ENCODE data around the gene TNNT3. TPM values are rescaled to one million over a fixed set of nuclear protein-coding genes. Genes with fewer than 3 reads are reported as not detected.

Gene TNNT3
- total RNA-seq, 2 experiments from 2014 or later: 13.7 to 16.7 TPM

GRCh38 chr11:1943977-1944376 is 24.5 kb downstream of the TNNT3 start:
- no peak for ATAC-seq (ENCODE audit: low read depth)
- H3K27me3 Mint-ChIP-seq: no peaks in the 10 kb centered on the region
- no peaks in the 10 kb centered on the region for H3K36me3 Mint-ChIP-seq
- POLR2A ChIA-PET: no interaction called here
- peak; percentile 27 for DNase-seq
- H3K4me1 Mint-ChIP-seq: peaks cover 3% of the 10 kb centered on the region
- H3K9me3 Mint-ChIP-seq: no peaks in the 10 kb centered on the region
- H3K27ac Mint-ChIP-seq: no peak overlapping the region
- peak overlapping the region; percentile 22 for H3K4me3 Mint-ChIP-seq

DNA sequence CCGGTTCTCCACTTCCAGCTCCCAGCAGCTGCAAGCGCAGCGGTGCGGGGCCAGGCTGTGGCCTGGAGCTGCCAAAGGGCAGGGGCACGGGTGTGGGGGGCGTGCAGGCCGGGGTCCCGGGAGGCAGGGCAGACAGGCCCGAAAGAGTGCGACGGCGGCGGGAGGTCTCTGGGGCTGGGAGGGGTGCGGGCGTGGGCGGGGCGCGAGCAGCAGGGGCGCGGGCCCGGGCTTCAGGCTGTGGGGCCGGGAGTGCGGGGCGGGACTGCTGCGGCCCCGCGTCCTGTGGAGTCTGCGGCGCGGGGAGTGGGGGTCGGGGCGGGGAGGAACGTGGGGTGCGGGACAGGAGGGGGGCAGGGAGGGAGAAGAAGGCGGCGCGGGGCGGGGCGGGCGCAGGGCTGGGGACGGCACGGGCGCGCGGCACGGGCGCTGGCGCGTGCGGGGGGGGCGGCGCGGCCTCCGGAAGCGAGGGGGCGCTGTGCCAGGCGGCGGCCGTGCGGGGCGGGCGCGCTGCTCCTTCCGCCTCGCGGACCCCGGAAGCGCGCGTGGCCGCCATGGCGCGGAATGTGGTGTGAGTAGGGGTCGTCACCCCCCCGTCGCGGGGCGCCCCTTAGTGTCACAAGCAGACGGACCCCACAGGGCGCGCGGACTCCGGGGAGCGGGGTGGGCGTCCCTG is 27.4 kb downstream of the TNNT3 start, which contains the start of gene MRPL23:
MRPL23 (plus strand) TSS at position 521 of the 673 bp plus-strand sequence; CDS start at position 552, 31 bp downstream.
- POLR2A ChIA-PET: interaction anchor here (0.9 to 2.4 kb wide), 4 partner anchors 9 to 94 kb away, joined by 3 to 10 read pairs (median 6); partner anchors contain the start of gene LSP1
- Mint-ChIP-seq H3K9me3 (no peaks in the 10 kb centered on the region), H3K27me3 (no peaks in the 10 kb centered on the region), H3K4me1 (no peaks in the 10 kb centered on the region), H3K27ac (no peak within 1 kb of the TSS), H3K36me3 (no peaks in the 10 kb centered on the region), H3K4me3 (no peak within 1 kb of the TSS)
- peak; percentile 54 for DNase-seq
- ATAC-seq (ENCODE audit: low read depth): peak; percentile 72

DNA sequence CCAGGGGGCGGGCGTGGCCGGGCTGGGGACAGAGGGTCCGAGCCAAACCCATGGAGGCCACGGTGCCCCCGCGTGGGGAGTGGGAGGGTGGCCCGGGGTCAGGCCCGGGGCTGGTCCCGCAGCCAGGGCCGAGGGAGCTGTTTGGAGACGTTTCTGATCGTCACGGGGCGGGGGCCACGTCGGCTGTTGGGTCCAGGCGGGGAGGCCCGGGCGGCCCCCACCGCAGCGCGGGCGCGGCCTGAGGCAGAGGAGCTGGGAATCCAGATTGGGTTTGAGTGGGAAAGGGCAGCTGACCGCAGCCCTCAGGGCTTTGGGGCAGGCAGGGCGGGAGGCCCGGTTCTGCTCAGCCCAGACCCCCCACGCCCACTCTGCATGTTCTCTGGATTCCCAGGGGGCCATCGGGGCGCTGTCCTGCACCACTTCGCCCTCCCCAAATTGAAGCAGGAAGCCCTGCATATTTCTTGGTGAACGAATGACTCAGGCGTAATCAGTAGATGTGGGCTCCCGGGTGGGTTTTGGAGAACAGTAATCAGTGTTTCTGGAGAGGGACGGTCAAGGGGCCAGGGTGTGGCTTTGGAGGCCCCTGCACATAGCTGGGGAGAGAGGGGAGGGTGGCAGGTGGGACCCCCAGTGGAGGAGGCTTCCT is 28.2 kb downstream of the TNNT3 start:
- H3K4me1 Mint-ChIP-seq: no peaks in the 10 kb centered on the region
- H3K27ac Mint-ChIP-seq: no peak overlapping the region
- POLR2A ChIA-PET: interaction anchor here (0.9 to 2.4 kb wide), 5 partner anchors 10 to 95 kb away, joined by 3 to 10 read pairs (median 5); partner anchors contain the start of gene LSP1
- no peak overlapping the region for H3K4me3 Mint-ChIP-seq
- DNase-seq (no peak), ATAC-seq (ENCODE audit: low read depth) (peak; percentile 34)
- no peaks in the 10 kb centered on the region for H3K36me3 Mint-ChIP-seq
- H3K9me3 Mint-ChIP-seq: no peaks in the 10 kb centered on the region
- H3K27me3 Mint-ChIP-seq: no peaks in the 10 kb centered on the region

GRCh38 chr11:1948389-1948788 is 28.9 kb downstream of the TNNT3 start:
- Mint-ChIP-seq H3K9me3 (no peaks in the 10 kb centered on the region), H3K27ac (no peak overlapping the region), H3K36me3 (no peaks in the 10 kb centered on the region), H3K4me3 (peak overlapping the region; percentile 47), H3K4me1 (no peaks in the 10 kb centered on the region), H3K27me3 (no peaks in the 10 kb centered on the region)
- POLR2A ChIA-PET: interaction anchor here (1.1 to 2.4 kb wide), 3 partner anchors 10 to 95 kb away, joined by 3 to 10 read pairs (median 6); partner anchors contain the start of gene LSP1
- ATAC-seq (ENCODE audit: low read depth): no peak
- DNase-seq: peak; percentile 21

DNA sequence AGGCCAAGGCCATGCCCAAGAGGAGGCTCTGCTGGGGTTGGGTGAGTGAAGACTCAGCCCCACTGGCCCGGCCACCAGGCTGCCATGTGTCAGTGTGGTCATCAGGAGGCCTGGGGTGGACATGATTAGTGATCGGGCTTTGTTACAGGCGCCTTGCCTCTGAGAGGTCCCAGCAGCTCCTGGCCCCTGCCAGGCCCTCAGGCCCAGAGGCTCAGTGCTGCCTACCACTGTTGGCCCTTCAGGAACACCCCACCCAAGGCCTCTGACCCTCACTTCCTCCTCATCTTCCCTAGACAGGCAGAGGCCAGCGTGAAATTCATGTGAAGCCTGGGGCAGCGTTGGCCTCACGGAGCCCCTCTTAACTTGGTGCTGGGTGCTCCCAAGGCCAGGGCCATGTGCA is 29.8 kb downstream of the TNNT3 start:
- Mint-ChIP-seq H3K27me3 (no peaks in the 10 kb centered on the region), H3K9me3 (no peaks in the 10 kb centered on the region), H3K27ac (no peak overlapping the region), H3K36me3 (no peaks in the 10 kb centered on the region), H3K4me3 (no peak overlapping the region), H3K4me1 (no peaks in the 10 kb centered on the region)
- peak; percentile 10 for DNase-seq
- no peak for ATAC-seq (ENCODE audit: low read depth)
- POLR2A ChIA-PET: interaction anchor here (0.7 kb wide), 1 partner anchor 60 kb away, joined by 3 read pairs; no protein-coding TSS in a partner anchor

- Mint-ChIP-seq H3K27me3 (no peaks in the 10 kb centered on the region), H3K9me3 (no peaks in the 10 kb centered on the region), H3K36me3 (no peaks in the 10 kb centered on the region), H3K4me1 (no peaks in the 10 kb centered on the region), H3K4me3 (no peak overlapping the region), H3K27ac (no peak overlapping the region)
- ATAC-seq (ENCODE audit: low read depth) (no peak), DNase-seq (no peak)
- POLR2A ChIA-PET: no interaction called here
Observed at GRCh38 chr11:1949922-1950321, 30.4 kb downstream of the TNNT3 start.

DNA sequence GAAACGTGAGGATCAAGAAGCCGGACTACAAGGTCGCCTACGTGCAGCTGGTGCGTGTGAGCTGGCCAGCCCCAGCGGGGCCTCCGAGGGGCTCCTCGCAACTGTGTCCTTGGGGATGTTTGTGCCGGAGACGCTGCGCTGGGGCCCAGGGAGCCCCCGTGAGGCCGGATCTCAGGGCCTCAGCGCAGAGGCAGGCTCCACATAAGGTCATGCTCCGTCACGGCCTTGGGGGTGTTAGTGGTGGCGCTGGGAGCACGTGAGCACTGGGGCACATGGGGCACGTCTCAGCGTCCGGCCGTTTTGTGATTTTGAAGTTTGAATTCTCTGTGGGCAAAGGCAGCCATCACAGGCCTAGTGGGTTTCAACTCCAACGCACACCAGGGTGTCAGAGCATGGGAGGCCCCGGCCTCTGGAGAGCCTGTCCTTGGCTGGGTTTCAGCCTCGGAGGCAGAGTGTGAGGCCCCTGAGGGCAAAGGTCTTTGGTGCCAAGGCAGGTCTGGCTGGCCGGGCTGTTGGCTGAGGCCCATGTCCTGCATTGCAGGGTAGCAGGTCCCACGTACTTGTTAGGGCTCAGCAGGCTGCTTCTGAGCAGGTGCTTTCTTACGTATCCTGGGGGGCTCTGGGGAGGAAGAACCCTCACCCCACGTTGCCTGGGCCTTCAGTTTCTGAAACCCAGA is 33.4 kb downstream of the TNNT3 start:
- DNase-seq: peak; percentile 12
- H3K27ac Mint-ChIP-seq: no peak overlapping the region
- ATAC-seq (ENCODE audit: low read depth): no peak
- H3K4me1 Mint-ChIP-seq: no peaks in the 10 kb centered on the region
- POLR2A ChIA-PET: no interaction called here
- no peaks in the 10 kb centered on the region for H3K36me3 Mint-ChIP-seq
- H3K9me3 Mint-ChIP-seq: no peaks in the 10 kb centered on the region
- H3K4me3 Mint-ChIP-seq: no peak overlapping the region
- no peaks in the 10 kb centered on the region for H3K27me3 Mint-ChIP-seq

DNA sequence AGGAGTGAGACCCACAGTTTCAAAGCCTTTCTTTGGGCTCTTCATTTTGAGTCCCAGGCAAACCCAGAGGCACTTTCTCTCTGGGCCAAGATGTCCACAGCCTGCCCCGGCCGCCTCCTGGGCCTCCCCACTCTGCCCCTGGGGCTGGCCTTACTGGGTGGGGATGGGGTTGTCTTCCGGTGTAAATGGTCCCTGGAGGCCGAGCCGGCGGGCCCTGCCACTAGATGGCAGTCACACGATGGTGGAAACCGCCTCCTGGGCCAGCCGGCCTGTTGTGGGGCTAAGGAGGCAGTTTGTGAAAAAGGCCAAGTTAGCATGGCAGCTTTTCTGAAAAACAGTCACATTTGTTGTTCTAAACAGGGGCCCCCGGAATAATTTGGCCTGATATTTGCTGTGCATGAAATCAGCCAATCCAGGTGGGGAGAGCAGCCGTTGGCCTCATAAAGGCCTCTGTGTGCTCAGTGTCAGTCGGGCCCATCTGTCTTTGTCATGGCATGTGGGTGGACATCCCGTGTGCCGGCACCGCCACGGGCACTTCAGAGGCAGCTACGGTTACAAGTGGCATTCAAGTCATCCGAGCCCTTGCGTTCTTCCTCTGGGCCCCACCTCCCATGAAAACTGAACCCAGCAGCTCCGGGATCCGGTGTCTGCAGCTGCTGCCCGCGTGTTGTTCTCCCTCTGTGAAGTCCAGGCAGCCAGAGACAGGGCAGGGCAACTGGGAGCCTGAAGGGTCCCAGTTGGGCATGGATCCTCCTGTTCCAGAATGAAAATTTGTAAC is 34.2 kb downstream of the TNNT3 start:
- Mint-ChIP-seq H3K4me1 (no peaks in the 10 kb centered on the region), H3K27ac (no peak overlapping the region), H3K9me3 (no peaks in the 10 kb centered on the region), H3K27me3 (no peaks in the 10 kb centered on the region), H3K36me3 (no peaks in the 10 kb centered on the region), H3K4me3 (no peak overlapping the region)
- DNase-seq (peak; percentile 46), ATAC-seq (ENCODE audit: low read depth) (peak; percentile 69)
- POLR2A ChIA-PET: no interaction called here

GRCh38 chr11:1958367-1958766 is 38.9 kb downstream of the TNNT3 start:
- H3K36me3 Mint-ChIP-seq: no peaks in the 10 kb centered on the region
- ATAC-seq (ENCODE audit: low read depth): no peak
- POLR2A ChIA-PET: no interaction called here
- H3K27me3 Mint-ChIP-seq: no peaks in the 10 kb centered on the region
- DNase-seq: no peak
- no peaks in the 10 kb centered on the region for H3K4me1 Mint-ChIP-seq
- H3K9me3 Mint-ChIP-seq: no peaks in the 10 kb centered on the region
- no peak overlapping the region for H3K4me3 Mint-ChIP-seq
- H3K27ac Mint-ChIP-seq: no peak overlapping the region

- Mint-ChIP-seq H3K27ac (no peak overlapping the region), H3K4me1 (no peaks in the 10 kb centered on the region), H3K27me3 (no peaks in the 10 kb centered on the region), H3K9me3 (no peaks in the 10 kb centered on the region), H3K4me3 (no peak overlapping the region), H3K36me3 (no peaks in the 10 kb centered on the region)
- no peak for ATAC-seq (ENCODE audit: low read depth)
- POLR2A ChIA-PET: no interaction called here
- DNase-seq: peak; percentile 21
Observed at GRCh38 chr11:1959786-1960185, 40.3 kb downstream of the TNNT3 start.

GRCh38 chr11:1963864-1964263 is 44.4 kb downstream of the TNNT3 start:
- Mint-ChIP-seq H3K9me3 (no peaks in the 10 kb centered on the region), H3K27ac (no peak overlapping the region), H3K4me3 (no peak overlapping the region), H3K4me1 (no peaks in the 10 kb centered on the region), H3K36me3 (no peaks in the 10 kb centered on the region), H3K27me3 (no peaks in the 10 kb centered on the region)
- no peak for ATAC-seq (ENCODE audit: low read depth)
- POLR2A ChIA-PET: no interaction called here
- DNase-seq: peak; percentile 2

GRCh38 chr11:1964348-1964747 is 44.8 kb downstream of the TNNT3 start:
- Mint-ChIP-seq H3K9me3 (no peaks in the 10 kb centered on the region), H3K36me3 (no peaks in the 10 kb centered on the region), H3K27me3 (no peaks in the 10 kb centered on the region), H3K4me3 (no peak overlapping the region), H3K27ac (no peak overlapping the region), H3K4me1 (no peaks in the 10 kb centered on the region)
- DNase-seq (no peak), ATAC-seq (ENCODE audit: low read depth) (no peak)
- POLR2A ChIA-PET: no interaction called here

GRCh38 chr11:1964955-1965354 is 45.5 kb downstream of the TNNT3 start:
- no peaks in the 10 kb centered on the region for H3K36me3 Mint-ChIP-seq
- POLR2A ChIA-PET: no interaction called here
- ATAC-seq (ENCODE audit: low read depth): no peak

More at GRCh38 chr11:1964955-1965354, 45.5 kb downstream of the TNNT3 start:
- H3K27ac Mint-ChIP-seq: no peak overlapping the region
- H3K9me3 Mint-ChIP-seq: no peaks in the 10 kb centered on the region
- H3K4me3 Mint-ChIP-seq: no peak overlapping the region
- no peaks in the 10 kb centered on the region for H3K4me1 Mint-ChIP-seq
- no peak for DNase-seq
- H3K27me3 Mint-ChIP-seq: no peaks in the 10 kb centered on the region
